ENCODE data around the gene ODC1. TPM values are rescaled to one million over a fixed set of nuclear protein-coding genes. Genes with fewer than 3 reads are reported as not detected.

ODC1 gene
- polyA plus RNA-seq, 1 of the 3 experiments (the other 2 are of a cell fraction): 253 TPM

- TF ChIP-seq NFIC (IDR thresholded peaks at IDR 0.05; ENCODE audit: borderline replicate concordance): no peak
Measured at GRCh38 chr2:10453905-10454298, 5.8 kb upstream of the ODC1 start (continued).

GRCh38 chr2:10452956-10453904 lies 5.1 kb upstream of the ODC1 start:
- H3F3A ChIP-seq (replicated peaks; ENCODE audit: insufficient read depth): peaks cover 7% of the 10 kb centered on the region
- WGBS (ENCODE audit: low lambda C conversion rate): 92% methylated on average over 17 of the region's 17 CpGs
- H3K27me3 ChIP-seq (ENCODE audit: insufficient read depth): no peaks in the 10 kb centered on the region
- no peak overlapping the region for H3K4me3 ChIP-seq (ENCODE audit: low read depth in 2 of 2, low read length in 1 of 2)
- no peak overlapping the region for H2AFZ ChIP-seq (ENCODE audit: low read depth)
- no peaks in the 10 kb centered on the region for H3K36me3 ChIP-seq (replicated peaks in 1 of 2; ENCODE audit: control insufficient read depth in 1 of 2, insufficient read depth in 2 of 2, low read length in 1 of 2)
- peak; percentile 33 for DNase-seq
- no peak overlapping the region for H3K9ac ChIP-seq
- H3K4me1 ChIP-seq (ENCODE audit: control insufficient read depth in 1 of 2, insufficient read depth in 2 of 2, low read depth in 1 of 2, low read length in 1 of 2): peaks cover 10 to 29% of the 10 kb centered on the region in 2 experiments; a peak in 3 of 4 replicates
- H3K9me2 ChIP-seq: no peaks in the 10 kb centered on the region
- H3K79me2 ChIP-seq (ENCODE audit: insufficient read depth): no peaks in the 10 kb centered on the region
- ChIA-PET CTCF (interaction anchor here (0.7 to 1.7 kb wide), 4 partner anchors 215 to 380 kb away, joined by 3 to 6 read pairs (median 5); no protein-coding TSS in a partner anchor), POLR2A (interaction anchor here (0.7 kb wide), 1 partner anchor 1375 kb away, joined by 4 read pairs; no protein-coding TSS in a partner anchor)
- H3K4me2 ChIP-seq: no peak overlapping the region
- no peak overlapping the region for H3K27ac ChIP-seq (ENCODE audit: low read depth in 2 of 2, low read length in 1 of 2)
- TF ChIP-seq SIN3A (IDR thresholded peaks at IDR 0.05; ENCODE audit: borderline replicate concordance, low read depth, low read length) (no peak), FOXJ3 (CRISPR knock-in tag; IDR thresholded peaks at IDR 0.05) (no peak), POLR2AphosphoS5 (IDR thresholded peaks at IDR 0.05; ENCODE audit: low read depth, low read length) (no peak), MXI1 (IDR thresholded peaks at IDR 0.05; ENCODE audit: low read depth, low read length) (no peak), EP300 (IDR thresholded peaks at IDR 0.05; ENCODE audit: borderline replicate concordance in 1 of 2, low read depth in 1 of 2, low read length in 1 of 2) (no peak), RXRA (IDR thresholded peaks at IDR 0.05; ENCODE audit: borderline replicate concordance, low read depth) (no peak), ELF1 (IDR thresholded peaks at IDR 0.05) (no peak), RCOR1 (IDR thresholded peaks at IDR 0.05; ENCODE audit: low read length) (no peak), RFX5 (IDR thresholded peaks at IDR 0.05; ENCODE audit: low read length) (no peak), USF2 (IDR thresholded peaks at IDR 0.05; ENCODE audit: borderline replicate concordance, low read depth, low read length) (no peak), USF1 (IDR thresholded peaks at IDR 0.05; ENCODE audit: borderline replicate concordance, low read depth) (no peak), JUND (IDR thresholded peaks at IDR 0.05) (no peak), EZH2phosphoT487 (IDR thresholded peaks at IDR 0.05; ENCODE audit: borderline replicate concordance, low read depth) (no peak), IRF3 (IDR thresholded peaks at IDR 0.05; ENCODE audit: low read depth, low read length) (no peak)
- H4K20me1 ChIP-seq (ENCODE audit: insufficient read depth): no peaks in the 10 kb centered on the region
- no peaks in the 10 kb centered on the region for H3K9me3 ChIP-seq
